ENCODE measurements around the gene MTTP. TPM values are rescaled to one million over a fixed set of nuclear protein-coding genes. Genes with fewer than 3 reads are reported as not detected.

MTTP gene
- total RNA-seq, 1 experiment from 2014 or later = 0.77 TPM

GRCh38 chr4:99651811-99652485, 77.3 kb downstream of the MTTP start:
- BruUV-seq (replicated peaks) = no TSS peak
- DNase-seq = no peak
- Mint-ChIP-seq H3K27me3 (ENCODE audit: insufficient read depth, unreplicated experiment) (no peaks in the 10 kb centered on the region), H3K9me3 (ENCODE audit: unreplicated experiment) (no peaks in the 10 kb centered on the region), H3K27ac (ENCODE audit: unreplicated experiment) (no peak overlapping the region), H3K4me3 (ENCODE audit: unreplicated experiment) (no peak overlapping the region), H3K4me1 (ENCODE audit: low read depth, unreplicated experiment) (no peaks in the 10 kb centered on the region), H3K36me3 (ENCODE audit: insufficient read depth, unreplicated experiment) (no peaks in the 10 kb centered on the region)
- Histone ChIP-seq H3K4me3 (ENCODE audit: low read depth, low read length) (no peak overlapping the region), H3K4me1 (no peaks in the 10 kb centered on the region), H3K27me3 (replicated peaks; ENCODE audit: control insufficient read depth, insufficient read depth, low read length) (no peaks in the 10 kb centered on the region), H3K9me3 (no peaks in the 10 kb centered on the region), H3K36me3 (ENCODE audit: control insufficient read depth, insufficient read depth, low read length) (no peaks in the 10 kb centered on the region)
- ChIA-PET POLR2A (no interaction called here), CTCF (no interaction called here)
- intact Hi-C loops (cut with micrococcal nuclease; ENCODE audit: unreplicated experiment) = no loop called here
- no peak for TF ChIP-seq CTCF (IDR thresholded peaks at IDR 0.05; ENCODE audit: insufficient read depth in 1 of 2, low read depth in 1 of 2, low read length in 1 of 2, severe bottlenecking in 1 of 2, unreplicated experiment in 1 of 2)

GRCh38 chr4:99652596-99653436, 78.2 kb downstream of the MTTP start:
- H3K4me3 Mint-ChIP-seq (ENCODE audit: unreplicated experiment) = no peak overlapping the region

GRCh38 chr4:99653916-99654315, 79.3 kb downstream of the MTTP start:
- H3K27me3 ChIP-seq (replicated peaks; ENCODE audit: control insufficient read depth, insufficient read depth, low read length) = no peaks in the 10 kb centered on the region
- no peak overlapping the region for H3K4me3 Mint-ChIP-seq (ENCODE audit: unreplicated experiment)
- intact Hi-C loops (cut with micrococcal nuclease; ENCODE audit: unreplicated experiment) = no loop called here
- DNase-seq = no peak
- no peaks in the 10 kb centered on the region for H3K27me3 Mint-ChIP-seq (ENCODE audit: insufficient read depth, unreplicated experiment)
- no peaks in the 10 kb centered on the region for H3K4me1 Mint-ChIP-seq (ENCODE audit: low read depth, unreplicated experiment)
- no peaks in the 10 kb centered on the region for H3K9me3 Mint-ChIP-seq (ENCODE audit: unreplicated experiment)
- no peaks in the 10 kb centered on the region for H3K36me3 ChIP-seq (ENCODE audit: control insufficient read depth, insufficient read depth, low read length)
- H3K9me3 ChIP-seq = no peaks in the 10 kb centered on the region
- no peak overlapping the region for H3K27ac Mint-ChIP-seq (ENCODE audit: unreplicated experiment)
- no TSS peak for BruUV-seq (replicated peaks)
- no peak for TF ChIP-seq CTCF (IDR thresholded peaks at IDR 0.05; ENCODE audit: insufficient read depth in 1 of 2, low read depth in 1 of 2, low read length in 1 of 2, severe bottlenecking in 1 of 2, unreplicated experiment in 1 of 2)
- POLR2A ChIA-PET = no interaction called here
- H3K36me3 Mint-ChIP-seq (ENCODE audit: insufficient read depth, unreplicated experiment) = no peaks in the 10 kb centered on the region
- CTCF ChIA-PET = no interaction called here
- H3K4me3 ChIP-seq (ENCODE audit: low read depth, low read length) = no peak overlapping the region
- no peaks in the 10 kb centered on the region for H3K4me1 ChIP-seq

More at GRCh38 chr4:99652596-99653436, 78.2 kb downstream of the MTTP start:
- POLR2A ChIA-PET = no interaction called here
- H3K36me3 Mint-ChIP-seq (ENCODE audit: insufficient read depth, unreplicated experiment) = no peaks in the 10 kb centered on the region
- Histone ChIP-seq H3K27me3 (replicated peaks; ENCODE audit: control insufficient read depth, insufficient read depth, low read length) (no peaks in the 10 kb centered on the region), H3K4me1 (no peaks in the 10 kb centered on the region), H3K36me3 (ENCODE audit: control insufficient read depth, insufficient read depth, low read length) (no peaks in the 10 kb centered on the region), H3K9me3 (no peaks in the 10 kb centered on the region), H3K4me3 (ENCODE audit: low read depth, low read length) (no peak overlapping the region)
- CTCF ChIA-PET = no interaction called here
- H3K4me1 Mint-ChIP-seq (ENCODE audit: low read depth, unreplicated experiment) = no peaks in the 10 kb centered on the region
- H3K27ac Mint-ChIP-seq (ENCODE audit: unreplicated experiment) = no peak overlapping the region
- no peaks in the 10 kb centered on the region for H3K27me3 Mint-ChIP-seq (ENCODE audit: insufficient read depth, unreplicated experiment)
- H3K9me3 Mint-ChIP-seq (ENCODE audit: unreplicated experiment) = no peaks in the 10 kb centered on the region
- no peak for TF ChIP-seq CTCF (IDR thresholded peaks at IDR 0.05; ENCODE audit: insufficient read depth in 1 of 2, low read depth in 1 of 2, low read length in 1 of 2, severe bottlenecking in 1 of 2, unreplicated experiment in 1 of 2)
- no TSS peak for BruUV-seq (replicated peaks)
- DNase-seq = no peak
- intact Hi-C loops (cut with micrococcal nuclease; ENCODE audit: unreplicated experiment) = no loop called here

Measured in Caco-2 (cell line).